ENCODE results near the gene CHI3L2. TPM values are rescaled to one million over a fixed set of nuclear protein-coding genes. Genes with fewer than 3 reads are reported as not detected.

Gene CHI3L2
- total RNA-seq, 2 donors from 2014 or later = 9.0 to 10.6 TPM

GRCh38 chr1:111253876-111254275 is 26.4 kb downstream of the CHI3L2 start:
- H3K36me3 Mint-ChIP-seq (ENCODE audit: insufficient read depth in 2 of 2) = no peaks in the 10 kb centered on the region
- H3K27me3 Mint-ChIP-seq (ENCODE audit: low read depth) = no peaks in the 10 kb centered on the region
- H3K4me3 Mint-ChIP-seq = no peak overlapping the region
- no peak overlapping the region for H3K27ac Mint-ChIP-seq
- no peak for ATAC-seq (replicated peaks in 1 of 2)
- H3K4me1 Mint-ChIP-seq (ENCODE audit: low read depth) = peaks cover 16% of the 10 kb centered on the region
- no peaks in the 10 kb centered on the region for H3K9me3 Mint-ChIP-seq
- DNase-seq = no peak

- Mint-ChIP-seq H3K4me3 (no peak overlapping the region), H3K4me1 (ENCODE audit: low read depth) (peaks cover 5% of the 10 kb centered on the region), H3K27ac (no peak overlapping the region), H3K27me3 (ENCODE audit: low read depth) (no peaks in the 10 kb centered on the region), H3K9me3 (no peaks in the 10 kb centered on the region), H3K36me3 (ENCODE audit: insufficient read depth in 2 of 2) (no peaks in the 10 kb centered on the region)
- ATAC-seq (replicated peaks in 1 of 2) = no peak
- no peak for DNase-seq
Observed at GRCh38 chr1:111256988-111257658, 29.6 kb downstream of the CHI3L2 start.

DNA sequence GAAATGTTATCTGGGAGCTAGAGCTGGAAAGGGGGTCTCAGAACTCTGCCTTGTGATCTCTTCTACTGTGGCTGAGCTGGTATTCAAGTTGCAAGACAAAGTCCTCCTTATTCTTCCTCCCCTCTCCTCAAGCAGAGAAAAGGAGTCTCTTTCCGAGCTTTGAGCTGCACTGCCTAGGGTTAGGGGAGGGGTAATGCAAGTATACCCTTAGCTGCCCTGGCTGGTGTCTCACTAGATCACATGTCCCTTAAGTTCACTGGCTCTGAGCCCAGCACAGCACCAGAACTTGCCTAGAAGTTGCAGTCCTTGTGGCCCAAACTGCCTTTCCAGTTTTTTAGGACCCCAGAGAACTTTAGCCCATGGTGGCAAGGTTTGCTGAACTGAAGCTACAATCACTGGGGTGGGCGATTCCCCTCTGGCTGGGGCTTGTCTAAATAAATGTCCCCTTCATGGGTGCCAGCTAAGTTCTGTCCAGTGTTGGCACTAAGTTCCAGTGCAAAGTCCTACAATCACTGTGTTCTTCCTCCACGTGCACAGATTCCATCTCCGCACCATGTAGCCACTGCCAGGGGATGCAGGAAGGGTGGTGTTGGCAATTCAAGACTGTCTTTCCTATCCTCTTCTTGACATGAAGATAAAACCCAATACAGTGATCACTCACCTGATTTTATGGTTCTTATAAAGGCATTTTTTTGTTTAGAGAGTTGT is 40.4 kb downstream of the CHI3L2 start:
- peaks cover 15% of the 10 kb centered on the region for H3K4me1 Mint-ChIP-seq (ENCODE audit: low read depth)
- ATAC-seq (replicated peaks in 1 of 2) (no peak), DNase-seq (no peak)
- no peak overlapping the region for H3K27ac Mint-ChIP-seq
- no peak overlapping the region for H3K4me3 Mint-ChIP-seq
- H3K36me3 Mint-ChIP-seq (ENCODE audit: insufficient read depth in 2 of 2) = peaks cover 2 to 6% of the 10 kb centered on the region in 2 donors
- peaks cover 7 to 8% of the 10 kb centered on the region in 2 donors for H3K9me3 Mint-ChIP-seq
- peaks cover 34% of the 10 kb centered on the region for H3K27me3 Mint-ChIP-seq (ENCODE audit: low read depth)

GRCh38 chr1:111269825-111270406 is 42.4 kb downstream of the CHI3L2 start:
- peaks cover 5 to 6% of the 10 kb centered on the region in 2 donors for H3K9me3 Mint-ChIP-seq
- peaks cover 34% of the 10 kb centered on the region for H3K27me3 Mint-ChIP-seq (ENCODE audit: low read depth)
- no peak overlapping the region for H3K27ac Mint-ChIP-seq
- peaks cover 24% of the 10 kb centered on the region for H3K4me1 Mint-ChIP-seq (ENCODE audit: low read depth)
- peaks cover 2 to 6% of the 10 kb centered on the region in 2 donors for H3K36me3 Mint-ChIP-seq (ENCODE audit: insufficient read depth in 2 of 2)
- no peak overlapping the region for H3K4me3 Mint-ChIP-seq
- ATAC-seq (replicated peaks in 1 of 2) (no peak), DNase-seq (no peak)

GRCh38 chr1:111270771-111271463 is 43.4 kb downstream of the CHI3L2 start:
- Mint-ChIP-seq H3K36me3 (ENCODE audit: insufficient read depth in 2 of 2) (peaks cover 2 to 4% of the 10 kb centered on the region in 2 donors), H3K4me3 (peak overlapping the region; percentile 63 to 77), H3K9me3 (peaks cover 2 to 5% of the 10 kb centered on the region in 2 donors), H3K27ac (no peak overlapping the region), H3K4me1 (ENCODE audit: low read depth) (peaks cover 34% of the 10 kb centered on the region), H3K27me3 (ENCODE audit: low read depth) (peaks cover 34% of the 10 kb centered on the region)
- DNase-seq (peak in 1 of 2 donors; percentile 19), ATAC-seq (replicated peaks in 1 of 2) (peak in 1 of 2 donors; percentile 11)

GRCh38 chr1:111271464-111271801 is 43.9 kb downstream of the CHI3L2 start:
- Mint-ChIP-seq H3K4me1 (ENCODE audit: low read depth) (peaks cover 39% of the 10 kb centered on the region), H3K36me3 (ENCODE audit: insufficient read depth in 2 of 2) (peaks cover under 1 to 1% of the 10 kb centered on the region in 2 donors), H3K27ac (no peak overlapping the region), H3K9me3 (peaks cover under 1% of the 10 kb centered on the region in 2 donors), H3K4me3 (peak overlapping the region; percentile 63 to 77), H3K27me3 (ENCODE audit: low read depth) (peaks cover 34% of the 10 kb centered on the region)
- no peak for ATAC-seq (replicated peaks in 1 of 2)
- DNase-seq = no peak

DNA sequence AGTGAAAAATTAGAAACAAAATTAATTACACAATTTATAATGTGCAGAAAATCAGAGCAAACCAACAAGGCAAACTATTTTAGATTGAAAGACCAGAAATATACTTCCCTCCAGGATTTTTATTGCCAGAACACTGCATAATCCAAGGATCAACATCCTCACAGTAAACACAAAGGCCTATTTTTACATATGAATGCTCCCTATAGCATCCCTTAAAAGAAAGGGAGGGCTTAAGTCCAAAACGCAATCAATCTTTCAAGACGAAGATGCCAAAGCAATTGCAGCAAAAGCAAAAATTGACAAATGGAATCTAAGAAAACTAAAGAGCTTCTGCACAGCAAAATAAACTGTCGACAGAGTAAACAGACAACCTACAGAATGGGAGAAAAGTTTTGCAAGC is 44.6 kb downstream of the CHI3L2 start:
- no peak overlapping the region for H3K27ac Mint-ChIP-seq
- H3K9me3 Mint-ChIP-seq = peaks cover 2% of the 10 kb centered on the region in 2 donors
- peaks cover 34% of the 10 kb centered on the region for H3K27me3 Mint-ChIP-seq (ENCODE audit: low read depth)
- H3K4me3 Mint-ChIP-seq = no peak overlapping the region
- H3K4me1 Mint-ChIP-seq (ENCODE audit: low read depth) = peaks cover 43% of the 10 kb centered on the region
- DNase-seq (no peak), ATAC-seq (replicated peaks in 1 of 2) (no peak)
- H3K36me3 Mint-ChIP-seq (ENCODE audit: insufficient read depth in 2 of 2) = peaks cover 0 to 4% of the 10 kb centered on the region in 2 donors

DNA sequence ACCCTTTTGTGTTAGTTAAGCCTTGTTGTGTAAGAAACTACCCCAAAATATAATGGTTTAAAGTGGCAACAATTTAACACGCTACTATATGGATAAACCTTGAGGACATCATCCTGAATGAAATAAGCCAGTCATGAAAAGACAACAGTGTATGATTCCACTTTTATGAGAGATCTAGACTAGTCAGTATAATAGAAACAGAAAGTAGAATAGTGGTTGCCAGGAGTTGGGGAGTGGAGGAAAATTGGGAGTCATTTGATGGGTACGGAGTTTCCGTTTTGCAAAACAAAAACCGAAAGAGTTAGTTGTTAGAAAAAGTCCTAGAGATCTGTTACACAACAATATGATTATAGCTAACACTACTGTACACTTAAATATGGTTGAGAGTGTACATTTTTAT is 47.1 kb downstream of the CHI3L2 start:
- peak overlapping the region; percentile 21 for H3K27ac Mint-ChIP-seq
- H3K4me1 Mint-ChIP-seq (ENCODE audit: low read depth) = peaks cover 56% of the 10 kb centered on the region
- peak in 1 of 2 donors; percentile 17 for DNase-seq
- peak overlapping the region; percentile 39 to 66 for H3K4me3 Mint-ChIP-seq
- ATAC-seq (replicated peaks in 1 of 2) = peak; percentile 82 to 90
- H3K36me3 Mint-ChIP-seq (ENCODE audit: insufficient read depth in 2 of 2) = peaks cover 0 to 9% of the 10 kb centered on the region in 2 donors
- peaks cover 4% of the 10 kb centered on the region in 2 donors for H3K9me3 Mint-ChIP-seq
- H3K27me3 Mint-ChIP-seq (ENCODE audit: low read depth) = peaks cover 28% of the 10 kb centered on the region

DNA sequence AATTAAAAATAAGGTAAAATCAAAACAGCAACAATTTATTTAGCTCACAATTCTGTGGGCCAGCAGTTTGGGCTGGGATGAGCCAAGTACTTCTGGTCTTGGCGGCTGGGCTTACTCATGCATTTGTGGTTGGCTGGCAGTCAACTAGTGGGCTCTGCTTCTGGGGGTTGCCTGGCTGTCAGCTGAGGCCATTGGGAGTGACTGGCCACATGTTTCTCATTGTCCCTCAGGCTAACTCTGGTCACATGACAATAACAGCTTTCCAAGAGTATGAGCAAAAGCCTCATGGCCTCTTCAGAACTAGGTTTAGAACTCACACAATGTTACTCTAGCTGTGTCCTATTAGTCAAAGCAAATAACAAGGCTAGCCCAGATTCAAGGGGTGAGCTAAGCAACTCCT is 47.6 kb downstream of the CHI3L2 start:
- Mint-ChIP-seq H3K27ac (peak overlapping the region; percentile 21), H3K4me1 (ENCODE audit: low read depth) (peaks cover 56% of the 10 kb centered on the region), H3K27me3 (ENCODE audit: low read depth) (peaks cover 25% of the 10 kb centered on the region), H3K9me3 (peaks cover 4% of the 10 kb centered on the region in 2 donors), H3K36me3 (ENCODE audit: insufficient read depth in 2 of 2) (peaks cover 0 to 9% of the 10 kb centered on the region in 2 donors), H3K4me3 (peak overlapping the region; percentile 39 to 66)
- DNase-seq (peak; percentile 51 to 54), ATAC-seq (replicated peaks in 1 of 2) (peak; percentile 83 to 87)

- Mint-ChIP-seq H3K4me1 (ENCODE audit: low read depth) (peaks cover 54% of the 10 kb centered on the region), H3K9me3 (peaks cover 4% of the 10 kb centered on the region in 2 donors), H3K27me3 (ENCODE audit: low read depth) (peaks cover 17% of the 10 kb centered on the region), H3K4me3 (peak overlapping the region; percentile 25 to 40), H3K36me3 (ENCODE audit: insufficient read depth in 2 of 2) (peaks cover 0 to 9% of the 10 kb centered on the region in 2 donors), H3K27ac (peak overlapping the region; percentile 49)
- ATAC-seq (replicated peaks in 1 of 2) (no peak), DNase-seq (no peak)
Observed at GRCh38 chr1:111275780-111276433, 48.4 kb downstream of the CHI3L2 start.

DNA sequence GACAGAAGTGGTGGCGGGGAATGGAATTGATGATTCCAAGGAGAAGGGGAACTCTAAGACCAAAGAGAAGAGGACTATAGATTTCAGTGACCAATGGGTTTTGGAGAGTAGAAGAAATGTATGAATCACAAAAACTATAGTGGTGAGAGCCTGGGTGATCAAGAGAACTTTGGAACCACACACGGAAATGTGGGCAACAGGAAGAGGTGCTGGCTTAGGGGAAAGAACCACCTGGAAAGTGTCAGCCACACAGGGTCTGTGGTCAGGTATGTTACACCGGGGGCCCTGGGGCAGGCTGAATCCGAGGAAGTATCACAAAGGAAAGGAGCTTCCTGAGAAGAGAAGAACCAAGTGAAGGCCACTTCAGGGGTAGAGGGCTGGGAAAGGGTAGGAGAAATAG is 51.6 kb downstream of the CHI3L2 start:
- Mint-ChIP-seq H3K36me3 (ENCODE audit: insufficient read depth in 2 of 2) (peaks cover 0 to 9% of the 10 kb centered on the region in 2 donors), H3K27ac (no peak overlapping the region), H3K9me3 (peaks cover 4% of the 10 kb centered on the region in 2 donors), H3K4me3 (no peak overlapping the region), H3K27me3 (ENCODE audit: low read depth) (no peaks in the 10 kb centered on the region), H3K4me1 (ENCODE audit: low read depth) (peaks cover 40% of the 10 kb centered on the region)
- ATAC-seq (replicated peaks in 1 of 2) (no peak), DNase-seq (no peak)

DNA sequence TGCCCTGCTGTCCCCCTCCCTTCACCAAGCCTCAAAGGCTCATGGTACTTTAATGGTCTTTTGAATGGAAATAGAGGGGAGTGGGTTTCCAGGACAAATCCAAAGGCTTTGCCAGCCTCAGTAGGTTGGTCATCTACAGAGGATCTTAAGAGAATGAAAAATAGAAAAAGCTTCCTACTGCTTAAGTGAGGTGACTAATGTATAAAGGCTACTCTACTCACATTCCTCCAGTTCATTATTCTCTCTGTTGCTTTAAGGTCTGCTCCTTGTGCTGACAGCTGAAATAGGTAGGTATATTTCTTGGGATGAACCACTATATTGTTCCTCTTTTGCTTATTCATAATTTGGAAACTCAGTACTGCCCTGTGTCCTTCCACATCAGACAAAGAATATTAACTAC is 52.8 kb downstream of the CHI3L2 start:
- H3K27ac Mint-ChIP-seq = no peak overlapping the region
- ATAC-seq (replicated peaks in 1 of 2) = no peak
- peaks cover 4% of the 10 kb centered on the region in 2 donors for H3K9me3 Mint-ChIP-seq
- no peaks in the 10 kb centered on the region for H3K27me3 Mint-ChIP-seq (ENCODE audit: low read depth)
- no peak for DNase-seq
- no peak overlapping the region for H3K4me3 Mint-ChIP-seq
- H3K36me3 Mint-ChIP-seq (ENCODE audit: insufficient read depth in 2 of 2) = peaks cover 0 to 9% of the 10 kb centered on the region in 2 donors
- peaks cover 29% of the 10 kb centered on the region for H3K4me1 Mint-ChIP-seq (ENCODE audit: low read depth)

Measured in activated T-cell treated with anti-CD3 and anti-CD28 coated beads, Interleukin-2, amount 50 U/mL, for 72 hours (primary cell).